ENCODE results near the gene NHERF2. TPM values are rescaled to one million over a fixed set of nuclear protein-coding genes. Genes with fewer than 3 reads are reported as not detected.

Gene NHERF2
- total RNA-seq, 2 donors from 2014 or later: 115 to 143 TPM

GRCh38 chr16:2083876-2084780, 57.4 kb downstream of the NHERF2 start:
- no peak for DNase-seq (ENCODE audit: low spot score)
- intact Hi-C loops (cut with DNase I): loop anchor here in 1 of 2 donors (2.0 to 10.0 kb wide), 2 partner anchors 27 to 1551 kb away; no protein-coding TSS in a partner anchor

DNA sequence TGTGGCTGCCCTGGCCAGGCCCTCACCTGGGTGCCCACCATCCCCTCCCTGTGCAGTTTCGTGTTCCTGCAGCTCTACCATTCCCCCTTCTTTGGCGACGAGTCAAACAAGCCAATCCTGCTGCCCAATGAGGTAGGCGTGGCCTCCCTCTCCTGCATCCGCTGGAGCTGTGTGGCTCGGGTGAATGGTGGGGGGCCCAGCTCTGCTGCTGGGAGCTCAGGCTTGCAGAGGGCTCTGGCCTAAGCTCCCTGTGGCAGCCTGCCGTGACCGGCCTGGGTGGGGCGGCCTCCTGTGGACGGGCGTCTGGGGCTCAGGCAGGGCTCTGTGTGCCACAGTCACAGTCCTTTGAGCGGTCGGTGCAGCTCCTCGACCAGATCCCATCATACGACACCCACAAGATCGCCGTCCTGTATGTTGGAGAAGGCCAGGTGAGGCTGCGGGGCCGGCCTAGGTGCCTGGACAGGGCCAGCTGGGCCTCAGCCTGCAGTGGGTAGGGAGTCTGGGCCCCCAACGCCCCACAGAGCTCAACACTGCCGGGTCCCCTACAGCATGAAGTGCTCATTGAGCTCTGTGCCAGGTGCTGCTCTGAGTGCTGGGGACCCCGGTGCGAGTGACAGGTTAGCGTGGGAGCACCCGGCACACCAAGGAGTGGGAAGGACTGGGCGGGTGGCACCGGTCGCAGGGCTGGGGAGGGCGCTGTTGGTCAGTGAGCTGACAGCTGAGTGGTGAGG, 58.4 kb downstream of the NHERF2 start:
- intact Hi-C loops (cut with DNase I): loop anchor here in 1 of 2 donors (10.0 kb wide), 1 partner anchor 1550 kb away; no protein-coding TSS in a partner anchor
- DNase-seq (ENCODE audit: low spot score): no peak

DNA sequence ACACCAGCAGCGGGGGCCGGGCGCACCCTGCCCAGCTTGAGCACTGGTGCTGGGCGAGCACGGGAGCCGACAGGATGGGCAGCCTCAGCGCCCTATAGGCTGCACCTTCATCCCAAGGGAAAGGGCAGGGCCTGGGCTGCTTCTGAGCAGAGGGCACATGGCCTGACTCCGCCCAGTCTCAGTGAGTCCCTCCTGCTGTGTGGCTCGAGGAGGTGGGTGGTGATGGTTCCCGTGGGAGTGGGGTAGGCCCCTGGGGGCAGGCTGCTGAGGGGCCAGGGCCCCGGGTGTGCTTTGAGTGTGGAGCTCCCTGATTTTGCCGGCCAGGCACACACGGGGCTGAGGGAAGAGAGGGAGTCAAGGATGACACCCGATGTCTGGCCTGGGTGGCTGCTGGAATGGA, 59.0 kb downstream of the NHERF2 start:
- DNase-seq (ENCODE audit: low spot score): no peak
- intact Hi-C loops (cut with DNase I): loop anchor here in 1 of 2 donors (10.0 kb wide), 1 partner anchor 1549 kb away; no protein-coding TSS in a partner anchor

GRCh38 chr16:2086106-2086742, 59.5 kb downstream of the NHERF2 start:
- intact Hi-C loops (cut with DNase I): loop anchor here in 1 of 2 donors (10.0 kb wide), 1 partner anchor 1549 kb away; no protein-coding TSS in a partner anchor
- DNase-seq (ENCODE audit: low spot score): no peak

- no peak for DNase-seq (ENCODE audit: low spot score)
- intact Hi-C loops (cut with DNase I): loop anchor here in 1 of 2 donors (10.0 kb wide), 1 partner anchor 1548 kb away; no protein-coding TSS in a partner anchor
Observed at GRCh38 chr16:2086812-2087747, 60.4 kb downstream of the NHERF2 start.

- intact Hi-C loops (cut with DNase I): loop anchor here in 1 of 2 donors (10.0 kb wide), 1 partner anchor 1547 kb away; no protein-coding TSS in a partner anchor
- no peak for DNase-seq (ENCODE audit: low spot score)
Observed at GRCh38 chr16:2087748-2088631, 61.3 kb downstream of the NHERF2 start.

Other genes with a start within 250 kb of the NHERF2 start
- gene SPSB3, start 244.3 kb upstream of the NHERF2 start, total RNA-seq: 10 to 100 TPM; 21.7 to 26.7 TPM
- gene NUBP2, start 243.9 kb upstream of the NHERF2 start, total RNA-seq: 10 to 100 TPM; 30.4 to 30.9 TPM
- under 1 TPM in 1 of 2 donors, not detected in 1; 0.10 TPM for gene IGFALS, start 233.2 kb upstream of the NHERF2 start, total RNA-seq
- 10 to 100 TPM; 36.1 to 48.2 TPM for gene HAGH, start 200.1 kb upstream of the NHERF2 start, total RNA-seq
- gene FAHD1, start 199.7 kb upstream of the NHERF2 start, total RNA-seq: 10 to 100 TPM; 14.0 to 17.3 TPM
- not detected for gene MEIOB, start 154.7 kb upstream of the NHERF2 start, total RNA-seq
- not detected for gene HS3ST6, start 108.5 kb upstream of the NHERF2 start, total RNA-seq
- 10 to 100 TPM; 61.4 to 70.0 TPM for gene MSRB1, start 83.7 kb upstream of the NHERF2 start, total RNA-seq
- not detected for gene RPL3L, start 72.2 kb upstream of the NHERF2 start, total RNA-seq
- gene NDUFB10, start 67.4 kb upstream of the NHERF2 start, total RNA-seq: 100 to 1,000 TPM; 112 to 116 TPM
- 1,000 to 10,000 TPM; 1,131 to 1,263 TPM for gene RPS2, start 62.1 kb upstream of the NHERF2 start, total RNA-seq
- gene RNF151, start 60.0 kb upstream of the NHERF2 start, total RNA-seq: not detected
- 10 to 100 TPM; 17.6 to 20.1 TPM for gene TBL3, start 54.8 kb upstream of the NHERF2 start, total RNA-seq
- gene NOXO1, start 45.4 kb upstream of the NHERF2 start, total RNA-seq: not detected
- gene GFER, start 42.7 kb upstream of the NHERF2 start, total RNA-seq: 10 to 100 TPM; 15.1 to 16.2 TPM
- under 1 TPM; 0.33 to 0.83 TPM for gene SYNGR3, start 36.9 kb upstream of the NHERF2 start, total RNA-seq
- 10 to 100 TPM; 29.4 to 38.7 TPM for gene ZNF598, start 17.1 kb upstream of the NHERF2 start, total RNA-seq
- not detected for gene NPW, start 7.1 kb upstream of the NHERF2 start, total RNA-seq
- gene NTHL1, start 20.9 kb downstream of the NHERF2 start, total RNA-seq: 10 to 100 TPM in 1 of 2 donors, 1 to 10 TPM in 1; 8.1 to 15.2 TPM
- gene TSC2, start 21.1 kb downstream of the NHERF2 start, total RNA-seq: 10 to 100 TPM; 77.8 to 86.9 TPM
- 100 to 1,000 TPM; 177 to 181 TPM for gene PKD1, start 109.0 kb downstream of the NHERF2 start, total RNA-seq
- gene RAB26, start 121.7 kb downstream of the NHERF2 start, total RNA-seq: under 1 TPM in 1 of 2 donors, not detected in 1; 0.28 TPM
- 10 to 100 TPM; 56.7 to 62.0 TPM for gene TRAF7, start 128.9 kb downstream of the NHERF2 start, total RNA-seq
- gene CASKIN1, start 169.7 kb downstream of the NHERF2 start, total RNA-seq: under 1 TPM in 1 of 2 donors, not detected in 1; 0.05 TPM
- gene MLST8, start 178.6 kb downstream of the NHERF2 start, total RNA-seq: 10 to 100 TPM; 16.6 to 21.4 TPM
- gene BRICD5, start 184.0 kb downstream of the NHERF2 start, total RNA-seq: 1 to 10 TPM; 2.1 to 2.6 TPM
- gene PGP, start 187.9 kb downstream of the NHERF2 start, total RNA-seq: 1 to 10 TPM; 7.2 to 8.4 TPM
- 10 to 100 TPM; 15.5 to 19.3 TPM for gene E4F1, start 196.7 kb downstream of the NHERF2 start, total RNA-seq
- under 1 TPM in 1 of 2 donors, not detected in 1; 0.19 TPM for gene DNASE1L2, start 209.5 kb downstream of the NHERF2 start, total RNA-seq
- 10 to 100 TPM; 30.2 to 31.9 TPM for gene ECI1, start 224.7 kb downstream of the NHERF2 start, total RNA-seq
- 100 to 1,000 TPM in 1 of 2 donors, 10 to 100 TPM in 1; 84.9 to 101 TPM for gene RNPS1, start 241.2 kb downstream of the NHERF2 start, total RNA-seq

All from posterior vena cava (tissue), 2 donors.